GM18870 (cell line): Measurements from ENCODE around the gene GNG7.
"Not testable (repeated sequence)": the region's sequence is repeated elsewhere in the genome, so short reads cannot be mapped to it uniquely, and the experiment has no call there.

ENCODE experiments used
- ATAC-seq: cut with Tn5 transposase; IDR thresholded peaks from one replicate; pipeline ENCODE4 v1.9.1; 2021; ENCODE audit warnings: moderate library complexity; ENCODE audit not compliant: unreplicated experiment

GNG7 gene

DNA sequence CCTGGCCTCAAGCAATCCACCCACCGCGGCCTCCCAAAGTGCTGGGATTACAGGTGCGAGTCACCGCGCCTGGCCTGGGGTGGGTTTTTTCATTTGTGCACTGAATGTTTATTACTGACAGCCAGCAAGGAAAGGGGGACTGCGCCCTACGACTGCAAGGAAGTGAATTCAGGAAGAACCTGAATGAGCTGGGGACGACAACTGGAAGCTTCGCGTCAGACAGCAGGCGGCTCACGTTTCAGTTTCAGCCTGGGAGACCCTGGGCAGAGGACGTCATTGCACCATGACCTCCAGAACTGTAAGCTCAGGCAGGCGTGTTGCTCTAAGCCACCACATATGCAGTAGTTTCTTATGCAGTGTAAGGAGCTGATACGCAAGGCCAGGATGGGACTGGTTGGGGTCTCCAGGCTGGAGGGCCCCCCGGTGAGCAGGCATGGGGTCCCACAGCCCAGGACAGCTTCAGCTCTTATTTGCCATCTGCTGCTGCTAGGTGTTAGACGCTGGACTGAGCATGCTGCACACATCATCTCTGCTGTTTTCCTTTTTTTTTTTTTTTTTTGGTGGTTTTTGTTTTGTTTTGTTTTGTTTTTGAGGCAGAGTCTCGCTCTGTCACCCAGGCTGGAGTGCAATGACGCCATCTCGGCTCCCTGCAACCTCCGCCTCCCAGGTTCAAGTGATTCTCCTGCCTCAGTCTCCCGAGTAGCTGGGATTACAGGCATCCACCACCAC, 160.0 kb downstream of the GNG7 start:
- no peak for ATAC-seq

- no peak for ATAC-seq
Measured at GRCh38 chr19:2540646-2541454, 161.6 kb downstream of the GNG7 start.

- ATAC-seq, result no peak
Measured at GRCh38 chr19:2540251-2540645, 162.2 kb downstream of the GNG7 start.

- no peak for ATAC-seq
Measured at GRCh38 chr19:2538096-2538757, 164.3 kb downstream of the GNG7 start.

- ATAC-seq, result not testable (repeated sequence)
Measured at GRCh38 chr19:2537584-2537983, 164.9 kb downstream of the GNG7 start.

GRCh38 chr19:2536461-2536860, 166.0 kb downstream of the GNG7 start:
- no peak for ATAC-seq

GRCh38 chr19:2534423-2535013, 168.0 kb downstream of the GNG7 start:
- ATAC-seq, result no peak

DNA sequence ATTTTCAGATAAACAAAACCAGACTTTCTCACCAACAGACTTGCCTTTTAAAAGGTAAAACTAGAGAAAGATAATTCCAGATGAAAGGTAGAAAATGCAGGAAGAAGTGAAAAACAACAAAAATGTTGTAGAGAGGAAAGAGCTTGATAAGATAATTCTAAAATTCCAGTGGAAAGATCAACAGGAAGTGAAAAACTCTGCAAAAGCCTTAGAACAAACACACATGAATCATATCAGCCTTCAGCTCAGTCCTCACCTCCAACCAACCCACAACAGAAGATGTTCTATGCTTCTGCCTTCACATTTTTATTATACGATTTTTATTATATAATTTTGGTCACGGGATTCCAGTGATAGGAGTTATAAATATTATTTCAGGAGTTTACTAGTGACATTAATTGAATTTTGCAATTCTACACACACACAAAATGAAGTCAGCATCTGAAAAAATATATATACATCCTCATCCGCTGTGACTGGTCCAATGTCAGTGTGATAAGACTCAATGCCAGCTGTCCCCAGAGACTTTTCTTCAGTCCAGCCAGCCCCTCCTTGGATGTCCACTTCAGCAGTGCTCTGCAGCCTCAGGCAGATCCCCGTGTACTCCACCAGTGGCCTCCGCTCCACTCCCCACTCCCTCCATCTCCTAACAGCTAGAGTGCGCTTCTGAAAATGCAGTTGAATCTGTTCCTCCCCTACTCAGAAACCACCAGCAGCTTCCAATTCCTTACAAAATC, 168.6 kb downstream of the GNG7 start:
- ATAC-seq, result no peak

DNA sequence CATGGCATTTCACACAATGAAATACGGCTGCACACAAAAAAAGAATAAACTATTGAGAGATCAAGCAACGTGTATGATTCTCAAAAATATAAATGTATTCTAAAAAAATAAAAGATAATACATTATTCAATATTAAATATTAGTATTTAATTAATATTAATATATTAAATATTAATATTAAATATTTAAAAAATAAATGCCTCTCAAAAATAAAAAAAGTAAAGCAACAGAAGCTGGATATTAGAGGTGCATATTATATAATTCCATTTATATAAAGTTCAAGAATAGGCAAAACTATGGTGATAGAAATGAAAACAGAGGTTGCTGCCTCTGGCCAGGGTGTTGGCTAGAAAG, 169.4 kb downstream of the GNG7 start:
- no peak for ATAC-seq

DNA sequence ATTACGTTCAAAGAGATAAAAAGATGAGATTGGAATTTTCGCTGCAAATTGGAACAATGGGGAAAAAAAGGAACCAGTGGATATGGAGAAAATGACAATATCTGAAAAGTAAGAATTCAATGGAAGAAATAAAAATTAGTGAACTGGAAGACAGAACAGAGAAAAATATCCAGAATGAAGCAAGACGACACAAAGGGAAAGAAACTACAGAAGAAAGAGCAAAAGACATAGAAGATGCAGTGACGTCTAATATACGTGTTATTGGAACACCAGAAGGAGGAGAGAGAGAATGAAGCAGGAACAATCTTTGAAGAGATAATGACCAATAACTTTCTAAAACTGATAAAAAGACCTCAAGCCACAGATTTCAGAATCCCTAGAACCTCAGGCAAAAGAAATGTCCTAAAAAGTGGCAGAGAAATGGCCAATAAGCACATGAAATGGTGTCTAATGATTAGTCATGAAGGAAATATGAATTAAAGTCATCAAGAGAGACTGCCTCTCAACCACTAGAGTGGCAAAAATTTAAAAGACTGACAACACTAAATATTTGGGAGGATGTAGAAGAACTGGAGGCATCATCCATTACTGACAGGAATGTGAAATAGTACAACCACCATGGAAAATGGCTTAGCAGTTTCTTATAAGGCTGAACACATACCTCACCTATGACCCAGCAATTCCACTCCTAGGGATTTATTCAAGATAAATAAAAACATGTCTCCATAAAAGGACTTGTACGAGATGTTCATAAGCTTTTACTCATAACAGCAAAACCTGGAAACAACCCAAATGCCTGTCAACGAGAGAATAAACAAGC, 170.0 kb downstream of the GNG7 start:
- no peak for ATAC-seq

DNA sequence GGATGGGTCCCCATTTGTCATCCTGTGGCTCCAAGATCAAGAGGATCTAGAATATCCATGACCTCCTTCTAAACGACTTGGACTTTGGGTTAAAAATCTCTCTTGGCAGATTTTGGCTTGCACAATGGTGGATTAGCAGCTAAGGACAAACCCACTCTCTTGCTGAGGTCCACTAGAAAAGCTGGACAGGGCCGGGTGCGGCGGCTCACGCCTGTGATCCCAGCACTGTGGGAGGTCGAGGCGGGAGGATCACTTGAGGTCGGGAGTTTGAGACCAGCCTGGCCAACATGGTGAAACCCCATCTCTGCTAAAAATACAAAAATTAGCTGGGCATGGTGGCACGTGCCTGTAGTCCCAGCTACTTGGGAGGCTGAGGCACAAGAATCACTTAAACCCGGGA, 172.6 kb downstream of the GNG7 start:
- ATAC-seq, result not testable (repeated sequence)

DNA sequence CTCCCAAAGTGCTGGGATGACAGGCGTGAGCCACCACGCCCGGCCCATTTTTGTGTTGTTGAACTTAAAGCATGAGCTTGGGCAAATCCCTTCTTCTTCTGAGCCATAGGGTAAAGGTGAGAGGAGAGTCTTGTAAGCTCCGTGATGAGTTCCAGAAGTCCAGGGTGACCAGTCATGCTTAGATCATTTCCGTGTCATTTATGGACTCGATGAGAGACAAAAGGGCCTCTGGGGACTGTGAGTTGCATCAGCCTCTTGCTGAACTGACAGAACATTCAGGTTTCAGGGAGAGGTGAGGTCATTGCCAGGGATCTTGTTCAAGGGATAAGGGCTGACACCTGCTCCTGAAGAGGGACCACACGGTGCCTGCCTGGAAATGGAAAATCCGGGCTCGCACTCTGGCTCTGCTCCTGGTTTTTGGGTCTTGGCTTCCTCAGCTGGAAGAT, 173.0 kb downstream of the GNG7 start:
- no peak for ATAC-seq

GRCh38 chr19:2528675-2529101, 173.8 kb downstream of the GNG7 start:
- ATAC-seq, result no peak

- ATAC-seq, result no peak
Measured at GRCh38 chr19:2527686-2528085, 174.8 kb downstream of the GNG7 start.

GRCh38 chr19:2527171-2527570, 175.3 kb downstream of the GNG7 start:
- no peak for ATAC-seq

GRCh38 chr19:2524840-2525723, 177.4 kb downstream of the GNG7 start:
- no peak for ATAC-seq

GRCh38 chr19:2524361-2524839, 178.1 kb downstream of the GNG7 start:
- ATAC-seq, result no peak

DNA sequence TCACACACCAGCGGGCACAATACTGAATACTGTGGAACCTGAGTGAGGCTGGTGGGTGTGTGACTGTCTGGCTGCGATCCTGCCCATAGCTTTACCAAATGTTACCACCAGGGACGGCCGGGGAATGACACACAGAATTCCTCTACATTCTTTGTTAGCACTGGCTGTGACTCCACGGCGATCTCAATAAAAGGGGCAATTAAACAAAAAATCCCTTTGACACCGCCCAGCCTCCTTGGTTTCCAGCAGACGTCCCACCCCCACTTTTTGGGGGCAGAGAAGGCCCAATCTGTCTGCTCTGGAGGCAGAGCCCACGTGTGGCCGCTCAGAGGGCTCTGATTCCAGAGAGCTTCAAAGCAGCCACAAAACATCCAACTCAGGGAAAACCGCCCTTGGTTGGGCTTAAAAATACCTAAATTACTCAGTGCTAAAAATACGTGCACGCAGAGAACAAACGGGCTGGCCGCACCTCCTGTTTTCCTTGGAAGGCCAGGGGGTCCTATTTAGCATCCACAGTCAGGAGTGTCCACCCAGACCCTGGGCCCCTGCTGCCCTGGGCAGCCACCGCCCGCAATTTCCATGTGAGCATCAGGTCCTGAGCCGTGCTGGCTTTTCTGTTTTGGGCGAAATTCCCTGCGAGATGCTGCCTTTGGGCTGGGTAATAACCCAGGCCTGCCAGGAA, 178.7 kb downstream of the GNG7 start:
- no peak for ATAC-seq
